Measurements from ENCODE around the gene ANO6.

ANO6 gene

DNA sequence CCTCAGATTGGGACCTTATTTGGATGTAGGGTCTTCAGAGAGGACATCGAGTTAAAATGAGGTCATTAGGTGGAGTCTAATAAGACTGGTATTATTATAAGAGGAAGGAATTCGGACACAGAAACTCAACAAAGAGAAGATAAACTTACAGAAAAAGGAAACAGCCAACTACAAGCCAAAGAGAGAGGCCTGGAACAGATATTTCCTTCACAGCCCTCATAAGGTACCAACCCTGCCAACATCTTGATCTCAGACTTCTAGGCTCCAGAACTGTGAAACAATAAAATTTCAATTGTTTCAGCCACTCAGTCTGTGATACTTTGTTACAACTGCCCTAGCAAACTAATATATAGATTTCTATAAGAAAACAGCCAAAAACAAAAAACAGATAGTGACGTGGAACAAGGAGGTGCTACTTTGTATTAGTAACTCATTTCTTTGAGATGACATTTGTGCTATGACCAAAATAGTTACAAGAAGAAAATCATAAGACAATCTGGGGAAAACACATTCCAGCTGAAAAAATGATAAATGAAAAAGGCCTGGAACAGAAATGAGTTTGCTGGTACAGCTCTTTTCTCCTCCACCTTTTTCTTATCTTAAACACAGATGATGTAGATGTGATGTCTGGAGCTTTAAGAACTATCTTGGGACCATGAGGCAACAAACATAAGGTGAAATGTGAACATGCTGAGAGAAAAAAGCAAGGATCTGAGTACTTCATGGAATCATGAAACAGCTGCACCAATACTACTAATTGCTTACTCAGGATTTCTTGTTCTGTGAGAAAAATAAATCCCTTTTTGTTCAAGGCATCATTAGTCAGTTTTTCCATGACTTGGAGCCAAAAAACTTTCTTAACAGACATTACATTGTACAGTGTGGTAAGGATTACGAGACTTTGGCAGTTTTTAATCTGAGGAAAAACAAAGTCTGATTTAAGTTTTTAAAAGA is 243.2 kb downstream of the ANO6 start:
- no peak overlapping the region for H3K4me3 ChIP-seq (ENCODE audit: low read depth, low read length)
- DNase-seq (ENCODE audit: low read depth), result peak; percentile 36
- TF ChIP-seq, protein P1, sequence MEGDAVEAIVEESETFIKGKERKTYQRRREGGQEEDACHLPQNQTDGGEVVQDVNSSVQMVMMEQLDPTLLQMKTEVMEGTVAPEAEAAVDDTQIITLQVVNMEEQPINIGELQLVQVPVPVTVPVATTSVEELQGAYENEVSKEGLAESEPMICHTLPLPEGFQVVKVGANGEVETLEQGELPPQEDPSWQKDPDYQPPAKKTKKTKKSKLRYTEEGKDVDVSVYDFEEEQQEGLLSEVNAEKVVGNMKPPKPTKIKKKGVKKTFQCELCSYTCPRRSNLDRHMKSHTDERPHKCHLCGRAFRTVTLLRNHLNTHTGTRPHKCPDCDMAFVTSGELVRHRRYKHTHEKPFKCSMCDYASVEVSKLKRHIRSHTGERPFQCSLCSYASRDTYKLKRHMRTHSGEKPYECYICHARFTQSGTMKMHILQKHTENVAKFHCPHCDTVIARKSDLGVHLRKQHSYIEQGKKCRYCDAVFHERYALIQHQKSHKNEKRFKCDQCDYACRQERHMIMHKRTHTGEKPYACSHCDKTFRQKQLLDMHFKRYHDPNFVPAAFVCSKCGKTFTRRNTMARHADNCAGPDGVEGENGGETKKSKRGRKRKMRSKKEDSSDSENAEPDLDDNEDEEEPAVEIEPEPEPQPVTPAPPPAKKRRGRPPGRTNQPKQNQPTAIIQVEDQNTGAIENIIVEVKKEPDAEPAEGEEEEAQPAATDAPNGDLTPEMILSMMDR (conservative IDR thresholded peaks at IDR 0.05; ENCODE audit: low read depth, low read length), result no peak

- H3K4me3 ChIP-seq (ENCODE audit: low read depth, low read length), result no peak overlapping the region
- TF ChIP-seq, protein P1 (conservative IDR thresholded peaks at IDR 0.05; ENCODE audit: low read depth, low read length), result no peak
- DNase-seq (ENCODE audit: low read depth), result no peak
Measured at GRCh38 chr12:45462506-45462905, 246.6 kb downstream of the ANO6 start.

- TF ChIP-seq, protein P1 (conservative IDR thresholded peaks at IDR 0.05; ENCODE audit: low read depth, low read length), result peak; percentile 38
- peak; percentile 12 for DNase-seq (ENCODE audit: low read depth)
- no peak overlapping the region for H3K4me3 ChIP-seq (ENCODE audit: low read depth, low read length)
Measured at GRCh38 chr12:45464699-45465098, 248.8 kb downstream of the ANO6 start.

GRCh38 chr12:45468751-45469615 is 253.1 kb downstream of the ANO6 start:
- TF ChIP-seq, protein P1 (conservative IDR thresholded peaks at IDR 0.05; ENCODE audit: low read depth, low read length), result no peak
- H3K4me3 ChIP-seq (ENCODE audit: low read depth, low read length), result no peak overlapping the region
- no peak for DNase-seq (ENCODE audit: low read depth)

GRCh38 chr12:45469902-45470301 is 254.0 kb downstream of the ANO6 start:
- no peak overlapping the region for H3K4me3 ChIP-seq (ENCODE audit: low read depth, low read length)
- DNase-seq (ENCODE audit: low read depth), result no peak
- TF ChIP-seq, protein P1 (conservative IDR thresholded peaks at IDR 0.05; ENCODE audit: low read depth, low read length), result no peak

- TF ChIP-seq, protein P1 (conservative IDR thresholded peaks at IDR 0.05; ENCODE audit: low read depth, low read length), result no peak
- no peak for DNase-seq (ENCODE audit: low read depth)
- H3K4me3 ChIP-seq (ENCODE audit: low read depth, low read length), result no peak overlapping the region
Measured at GRCh38 chr12:45473636-45474035, 257.7 kb downstream of the ANO6 start.
